PC-3 (cell line): ENCODE data around the gene ATP5F1E. TPM values are rescaled to one million over a fixed set of nuclear protein-coding genes. Genes with fewer than 3 reads are reported as not detected.

Experiments
- ATAC-seq: fragments of 200-7000 bp; cut with Tn5 transposase; 2 replicates; pipeline ENCODE4 v1.9.1; 2020; ENCODE audit warnings: mild to moderate bottlenecking, moderate library complexity
- BruUV-seq: library from RNA; stranded (reverse); fragments of 400-500 nt; replicated peaks from 2 replicates; lab custom pipeline; 2021; lab: Mats Ljungman, UMichigan
- CTCF ChIA-PET: fragments of 300-600 bp; sonication (Branson Sonifier 250); formaldehyde crosslinking; loops from one replicate; lab custom pipeline; 2022; ENCODE audit warnings: antibody characterized with exemption; lab: Charles Lee
- POLR2A ChIA-PET: fragments of 300-600 bp; sonication (Branson Sonifier 250); formaldehyde crosslinking; loops from one replicate; lab custom pipeline; 2022; ENCODE audit warnings: antibody characterized with exemption; ENCODE audit not compliant: unreplicated experiment; lab: Charles Lee
- DNase-seq: peaks from one replicate; pipeline ENCODE4 v3.0.0-alpha.2; 2015
- H2AFZ ChIP-seq: fragments of 300-600 bp; sonication (generic); 2 replicates; pipeline ENCODE4 v1.6.0; 2016; ENCODE audit warnings: antibody characterized with exemption, low read length
- H3F3A ChIP-seq: fragments of 300-600 bp; sonication (generic); one replicate; pipeline ENCODE4 v1.6.0; 2017; ENCODE audit warnings: antibody characterized with exemption, low read length, control low read depth, mild to moderate bottlenecking; ENCODE audit not compliant: unreplicated experiment
- H3K27ac ChIP-seq: fragments of 300-600 bp; sonication (generic); 2 replicates; pipeline ENCODE4 v1.5.1; 2016; ENCODE audit warnings: mild to moderate bottlenecking, low read length
- H3K27me3 ChIP-seq: fragments of 300-600 bp; sonication (generic); 2 replicates; pipeline ENCODE4 v1.6.1; 2016; ENCODE audit warnings: low read length, mixed read lengths
- H3K36me3 ChIP-seq: fragments of 300-600 bp; sonication (generic); 2 replicates; pipeline ENCODE4 v1.6.1; 2016; ENCODE audit warnings: low read depth, mixed run types, low read length, mixed read lengths
- H3K4me1 ChIP-seq: fragments of 300-600 bp; sonication (generic); 2 replicates; pipeline ENCODE4 v1.5.1; 2016; ENCODE audit warnings: low read length; ENCODE audit not compliant: insufficient read depth
- H3K4me2 ChIP-seq: fragments of 300-600 bp; sonication (generic); 2 replicates; pipeline ENCODE4 v1.6.0; 2016; ENCODE audit warnings: low read length
- H3K4me3 ChIP-seq: fragments of 300-600 bp; sonication (generic); 2 replicates; pipeline ENCODE4 v1.5.1; 2016; ENCODE audit warnings: mild to moderate bottlenecking, low read length, mixed read lengths
- H3K79me2 ChIP-seq: fragments of 300-600 bp; sonication (generic); 2 replicates; pipeline ENCODE4 v1.6.1; 2017; ENCODE audit warnings: low read length, mixed read lengths
- H3K9ac ChIP-seq: fragments of 300-600 bp; sonication (generic); 2 replicates; pipeline ENCODE4 v1.6.0; 2016; ENCODE audit warnings: mild to moderate bottlenecking, low read length
- H3K9me2 ChIP-seq: fragments of 300-600 bp; sonication (generic); replicated peaks from 2 replicates; pipeline ENCODE4 v1.6.1; 2016; ENCODE audit warnings: mixed run types, low read length, mixed read lengths
- H3K9me3 ChIP-seq: fragments of 300-600 bp; sonication (generic); 2 replicates; pipeline ENCODE4 v1.6.1; 2016; ENCODE audit warnings: low read length, mixed read lengths
- H4K20me1 ChIP-seq: fragments of 300-600 bp; sonication (generic); 2 replicates; pipeline ENCODE4 v1.6.1; 2016; ENCODE audit warnings: low read length, mixed read lengths
- EZH2 ChIP-seq: fragments of 300-600 bp; sonication (generic); IDR thresholded peaks from one replicate; pipeline ENCODE4 v1.6.1; 2017; ENCODE audit warnings: antibody characterized with exemption, mild to moderate bottlenecking, low read length; ENCODE audit not compliant: unreplicated experiment
- EZH2phosphoT487 ChIP-seq: fragments of 300-600 bp; sonication (generic); IDR thresholded peaks from 2 replicates; pipeline ENCODE4 v1.6.1; 2018; ENCODE audit warnings: mild to moderate bottlenecking, antibody characterized with exemption, low read length, borderline replicate concordance
- intact Hi-C: fragments of 100-400 bp; cut with micrococcal nuclease; formaldehyde crosslinking; loops from 2 replicates; pipeline ENCODE4 v1.9.0; 2023
- total RNA-seq: library from RNA; depleted of rRNA; stranded (reverse); fragments of >200 nt; gene quantifications from 2 replicates; pipeline ENCODE4 v1.2.3, GENCODE V29; 2014; rRNA removed
- TF ChIP-seq, protein P1 (sequence below): fragments of 300-600 bp; sonication (generic); conservative IDR thresholded peaks from 2 replicates; pipeline ENCODE4 v1.5.1; 2017; ENCODE audit warnings: antibody characterized with exemption, low read depth, mild to moderate bottlenecking, low read length

The ATP5F1E gene
- total RNA-seq, 1 experiment from 2014 or later: 58.5 TPM

DNA sequence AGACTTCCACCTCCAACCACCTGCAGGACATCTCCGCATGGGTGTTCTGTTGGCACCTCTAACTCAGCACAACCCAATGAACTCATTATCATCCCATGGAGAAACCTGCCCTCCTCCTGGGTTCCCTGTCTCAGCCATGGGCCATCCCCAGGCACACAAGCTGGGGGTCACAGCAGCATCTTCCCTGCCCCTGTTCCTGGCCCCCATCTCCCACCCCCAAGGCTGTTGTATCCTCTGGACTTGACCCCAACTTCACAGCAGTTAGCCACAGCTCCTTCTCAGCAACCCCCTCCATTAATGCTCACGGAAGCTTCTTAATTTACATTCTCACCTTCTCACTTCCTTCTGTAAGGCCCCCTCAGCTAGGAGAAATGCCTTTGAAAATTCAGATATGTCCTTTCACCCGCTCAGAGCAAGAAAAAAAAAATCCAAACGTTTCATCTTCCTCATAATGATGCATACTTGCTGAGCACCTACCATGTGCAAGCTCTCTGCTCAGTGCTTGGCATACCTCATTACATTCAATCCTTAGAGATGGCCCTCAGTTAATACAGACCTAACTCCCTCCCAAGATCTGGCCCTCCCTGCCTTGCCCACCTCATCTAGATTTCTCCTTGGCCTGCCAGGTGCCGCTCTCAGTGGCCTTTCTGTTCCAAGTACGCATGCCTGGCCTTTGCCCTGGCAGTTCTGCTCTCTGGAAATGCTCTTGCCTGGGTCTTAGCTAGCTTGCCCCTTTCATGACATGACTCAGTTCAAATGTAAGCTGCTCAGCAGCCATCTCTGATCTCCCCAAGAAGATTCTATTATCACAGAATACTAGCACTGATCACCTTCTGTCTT, 53.6 kb downstream of the ATP5F1E start:
- no peak for DNase-seq
- Histone ChIP-seq H3F3A (no peaks in the 10 kb centered on the region), H3K9ac (no peak overlapping the region), H3K27ac (no peak overlapping the region), H3K4me2 (no peak overlapping the region), H3K4me1 (peaks cover 7% of the 10 kb centered on the region; the same call in 1 of the 2 replicates), H3K27me3 (no peaks in the 10 kb centered on the region), H4K20me1 (no peaks in the 10 kb centered on the region), H2AFZ (no peak overlapping the region), H3K79me2 (peaks cover 22% of the 10 kb centered on the region), H3K36me3 (no peaks in the 10 kb centered on the region), H3K9me2 (no peaks in the 10 kb centered on the region), H3K4me3 (no peak overlapping the region), H3K9me3 (peaks cover 5% of the 10 kb centered on the region; the same call in 1 of the 2 replicates)
- ChIA-PET CTCF (no interaction called here), POLR2A (no interaction called here)
- intact Hi-C loops: no loop called here
- no peak for ATAC-seq
- no TSS peak for BruUV-seq
- TF ChIP-seq EZH2phosphoT487 (no peak), EZH2 (no peak)
- TF ChIP-seq, protein P1, sequence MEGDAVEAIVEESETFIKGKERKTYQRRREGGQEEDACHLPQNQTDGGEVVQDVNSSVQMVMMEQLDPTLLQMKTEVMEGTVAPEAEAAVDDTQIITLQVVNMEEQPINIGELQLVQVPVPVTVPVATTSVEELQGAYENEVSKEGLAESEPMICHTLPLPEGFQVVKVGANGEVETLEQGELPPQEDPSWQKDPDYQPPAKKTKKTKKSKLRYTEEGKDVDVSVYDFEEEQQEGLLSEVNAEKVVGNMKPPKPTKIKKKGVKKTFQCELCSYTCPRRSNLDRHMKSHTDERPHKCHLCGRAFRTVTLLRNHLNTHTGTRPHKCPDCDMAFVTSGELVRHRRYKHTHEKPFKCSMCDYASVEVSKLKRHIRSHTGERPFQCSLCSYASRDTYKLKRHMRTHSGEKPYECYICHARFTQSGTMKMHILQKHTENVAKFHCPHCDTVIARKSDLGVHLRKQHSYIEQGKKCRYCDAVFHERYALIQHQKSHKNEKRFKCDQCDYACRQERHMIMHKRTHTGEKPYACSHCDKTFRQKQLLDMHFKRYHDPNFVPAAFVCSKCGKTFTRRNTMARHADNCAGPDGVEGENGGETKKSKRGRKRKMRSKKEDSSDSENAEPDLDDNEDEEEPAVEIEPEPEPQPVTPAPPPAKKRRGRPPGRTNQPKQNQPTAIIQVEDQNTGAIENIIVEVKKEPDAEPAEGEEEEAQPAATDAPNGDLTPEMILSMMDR: no peak

DNA sequence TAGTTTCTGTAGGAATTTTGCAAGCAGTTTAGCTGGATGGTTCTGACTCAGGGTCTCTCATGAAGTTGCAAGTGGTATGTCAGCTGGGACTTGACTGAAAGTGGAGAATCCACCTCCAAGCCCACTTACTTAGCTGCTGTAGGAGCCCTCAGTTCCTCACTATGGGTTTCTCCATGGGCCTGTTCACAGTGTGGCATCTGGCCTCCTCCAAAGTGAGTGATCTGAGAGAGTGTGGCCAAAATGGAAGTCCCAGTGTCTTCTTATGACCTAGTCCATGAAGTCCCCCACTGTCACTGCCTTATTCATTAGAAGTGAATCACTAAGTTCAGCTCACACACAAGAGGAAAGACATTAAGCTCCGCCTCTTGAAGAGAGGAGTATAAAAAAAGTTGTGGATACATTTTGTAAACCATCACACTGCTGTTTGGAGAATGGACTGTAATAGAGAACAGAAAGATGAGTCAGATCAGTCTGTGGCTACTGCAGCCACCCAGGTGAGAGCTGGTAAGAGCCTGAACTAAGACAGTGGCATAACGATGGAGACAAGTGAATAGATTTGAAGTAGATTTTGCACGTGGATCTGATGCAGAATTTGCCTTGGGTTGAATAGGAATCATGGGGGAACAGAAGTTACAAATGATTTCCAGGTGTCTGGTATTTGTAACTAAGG, 55.9 kb downstream of the ATP5F1E start:
- no peaks in the 10 kb centered on the region for H3F3A ChIP-seq
- peaks cover 5% of the 10 kb centered on the region; the same call in 1 of the 2 replicates for H3K9me3 ChIP-seq
- no peaks in the 10 kb centered on the region for H3K36me3 ChIP-seq
- DNase-seq (no peak), ATAC-seq (no peak)
- no peaks in the 10 kb centered on the region for H3K79me2 ChIP-seq
- H3K9me2 ChIP-seq: no peaks in the 10 kb centered on the region
- no peaks in the 10 kb centered on the region for H4K20me1 ChIP-seq
- H3K27ac ChIP-seq: no peak overlapping the region
- H3K4me3 ChIP-seq: no peak overlapping the region
- peaks cover 8% of the 10 kb centered on the region; the same call in 1 of the 2 replicates for H3K27me3 ChIP-seq
- BruUV-seq: no TSS peak
- TF ChIP-seq EZH2 (no peak), EZH2phosphoT487 (no peak)
- TF ChIP-seq, protein P1: no peak
- no peak overlapping the region for H3K9ac ChIP-seq
- intact Hi-C loops: no loop called here
- H3K4me1 ChIP-seq: no peaks in the 10 kb centered on the region
- H2AFZ ChIP-seq: no peak overlapping the region
- ChIA-PET CTCF (interaction anchor here (1.0 kb wide), 1 partner anchor 102 kb away, joined by 3 read pairs; no protein-coding TSS in a partner anchor), POLR2A (interaction anchor here (0.5 to 0.6 kb wide), 2 partner anchors 18 to 331 kb away, joined by 3 to 4 read pairs; no protein-coding TSS in a partner anchor)
- H3K4me2 ChIP-seq: no peak overlapping the region

Other genes with a start within 250 kb of the ATP5F1E start
- gene GNAS-AS1, start 181.4 kb downstream of the ATP5F1E start, total RNA-seq: 0.11 TPM in 1 of 2 replicates, not detected in the other
- 694 and 822 TPM in 2 replicates for gene GNAS, start 179.6 kb downstream of the ATP5F1E start, total RNA-seq
- 131 and 144 TPM in 2 replicates for gene NELFCD, start 51.1 kb downstream of the ATP5F1E start, total RNA-seq
- 191 and 225 TPM in 2 replicates for gene CTSZ, start 25.1 kb downstream of the ATP5F1E start, total RNA-seq
- gene TUBB1, start 12.9 kb downstream of the ATP5F1E start, total RNA-seq: not detected in 2 replicates
- gene PRELID3B, start 10.5 kb upstream of the ATP5F1E start, total RNA-seq: 118 and 181 TPM in 2 replicates
- not detected in 2 replicates for gene ZNF831, start 131.5 kb upstream of the ATP5F1E start, total RNA-seq